Measurements from ENCODE around the gene F2RL3. TPM values are rescaled to one million over a fixed set of nuclear protein-coding genes. Genes with fewer than 3 reads are reported as not detected.

The F2RL3 gene
- total and polyA plus RNA-seq, 9 of the 15 experiments (the other 6 are each of a cell fraction or from before 2014, with no cell fraction given): 1.4 to 27.6 (median 11.9) TPM

DNA sequence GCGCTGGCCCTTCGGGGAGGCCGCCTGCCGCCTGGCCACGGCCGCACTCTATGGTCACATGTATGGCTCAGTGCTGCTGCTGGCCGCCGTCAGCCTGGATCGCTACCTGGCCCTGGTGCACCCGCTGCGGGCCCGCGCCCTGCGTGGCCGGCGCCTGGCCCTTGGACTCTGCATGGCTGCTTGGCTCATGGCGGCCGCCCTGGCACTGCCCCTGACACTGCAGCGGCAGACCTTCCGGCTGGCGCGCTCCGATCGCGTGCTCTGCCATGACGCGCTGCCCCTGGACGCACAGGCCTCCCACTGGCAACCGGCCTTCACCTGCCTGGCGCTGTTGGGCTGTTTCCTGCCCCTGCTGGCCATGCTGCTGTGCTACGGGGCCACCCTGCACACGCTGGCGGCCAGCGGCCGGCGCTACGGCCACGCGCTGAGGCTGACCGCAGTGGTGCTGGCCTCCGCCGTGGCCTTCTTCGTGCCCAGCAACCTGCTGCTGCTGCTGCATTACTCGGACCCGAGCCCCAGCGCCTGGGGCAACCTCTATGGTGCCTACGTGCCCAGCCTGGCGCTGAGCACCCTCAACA is 1.2 kb downstream of the F2RL3 start (continued):
- TF ChIP-seq, protein P1, sequence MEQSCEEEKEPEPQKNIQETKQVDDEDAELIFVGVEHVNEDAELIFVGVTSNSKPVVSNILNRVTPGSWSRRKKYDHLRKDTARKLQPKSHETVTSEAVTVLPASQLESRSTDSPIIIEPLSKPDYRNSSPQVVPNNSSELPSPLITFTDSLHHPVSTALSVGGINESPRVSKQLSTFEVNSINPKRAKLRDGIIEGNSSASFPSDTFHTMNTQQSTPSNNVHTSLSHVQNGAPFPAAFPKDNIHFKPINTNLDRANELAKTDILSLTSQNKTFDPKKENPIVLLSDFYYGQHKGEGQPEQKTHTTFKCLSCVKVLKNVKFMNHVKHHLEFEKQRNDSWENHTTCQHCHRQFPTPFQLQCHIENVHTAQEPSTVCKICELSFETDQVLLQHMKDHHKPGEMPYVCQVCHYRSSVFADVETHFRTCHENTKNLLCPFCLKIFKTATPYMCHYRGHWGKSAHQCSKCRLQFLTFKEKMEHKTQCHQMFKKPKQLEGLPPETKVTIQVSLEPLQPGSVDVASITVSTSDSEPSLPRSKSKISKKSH (CRISPR knock-in tag; IDR thresholded peaks at IDR 0.05): no peak
- TF ChIP-seq ZC3H8 (IDR thresholded peaks at IDR 0.05): no peak
- peak; percentile 97 for TF ChIP-seq CBFB (CRISPR knock-in tag; IDR thresholded peaks at IDR 0.05)
- peak; percentile 97 for TF ChIP-seq CHD1 (IDR thresholded peaks at IDR 0.05; ENCODE audit: low read length)
- peak; percentile 83 for TF ChIP-seq HDAC8 (tag; IDR thresholded peaks at IDR 0.05)
- TF ChIP-seq HNRNPK (IDR thresholded peaks at IDR 0.05; ENCODE audit: low read depth, low read length, poor library complexity, severe bottlenecking): peak; percentile 45
- TF ChIP-seq, protein P2, sequence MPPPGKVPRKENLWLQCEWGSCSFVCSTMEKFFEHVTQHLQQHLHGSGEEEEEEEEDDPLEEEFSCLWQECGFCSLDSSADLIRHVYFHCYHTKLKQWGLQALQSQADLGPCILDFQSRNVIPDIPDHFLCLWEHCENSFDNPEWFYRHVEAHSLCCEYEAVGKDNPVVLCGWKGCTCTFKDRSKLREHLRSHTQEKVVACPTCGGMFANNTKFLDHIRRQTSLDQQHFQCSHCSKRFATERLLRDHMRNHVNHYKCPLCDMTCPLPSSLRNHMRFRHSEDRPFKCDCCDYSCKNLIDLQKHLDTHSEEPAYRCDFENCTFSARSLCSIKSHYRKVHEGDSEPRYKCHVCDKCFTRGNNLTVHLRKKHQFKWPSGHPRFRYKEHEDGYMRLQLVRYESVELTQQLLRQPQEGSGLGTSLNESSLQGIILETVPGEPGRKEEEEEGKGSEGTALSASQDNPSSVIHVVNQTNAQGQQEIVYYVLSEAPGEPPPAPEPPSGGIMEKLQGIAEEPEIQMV (tag; conservative IDR thresholded peaks at IDR 0.05; ENCODE audit: low read depth): no peak
- TF ChIP-seq, protein P3, sequence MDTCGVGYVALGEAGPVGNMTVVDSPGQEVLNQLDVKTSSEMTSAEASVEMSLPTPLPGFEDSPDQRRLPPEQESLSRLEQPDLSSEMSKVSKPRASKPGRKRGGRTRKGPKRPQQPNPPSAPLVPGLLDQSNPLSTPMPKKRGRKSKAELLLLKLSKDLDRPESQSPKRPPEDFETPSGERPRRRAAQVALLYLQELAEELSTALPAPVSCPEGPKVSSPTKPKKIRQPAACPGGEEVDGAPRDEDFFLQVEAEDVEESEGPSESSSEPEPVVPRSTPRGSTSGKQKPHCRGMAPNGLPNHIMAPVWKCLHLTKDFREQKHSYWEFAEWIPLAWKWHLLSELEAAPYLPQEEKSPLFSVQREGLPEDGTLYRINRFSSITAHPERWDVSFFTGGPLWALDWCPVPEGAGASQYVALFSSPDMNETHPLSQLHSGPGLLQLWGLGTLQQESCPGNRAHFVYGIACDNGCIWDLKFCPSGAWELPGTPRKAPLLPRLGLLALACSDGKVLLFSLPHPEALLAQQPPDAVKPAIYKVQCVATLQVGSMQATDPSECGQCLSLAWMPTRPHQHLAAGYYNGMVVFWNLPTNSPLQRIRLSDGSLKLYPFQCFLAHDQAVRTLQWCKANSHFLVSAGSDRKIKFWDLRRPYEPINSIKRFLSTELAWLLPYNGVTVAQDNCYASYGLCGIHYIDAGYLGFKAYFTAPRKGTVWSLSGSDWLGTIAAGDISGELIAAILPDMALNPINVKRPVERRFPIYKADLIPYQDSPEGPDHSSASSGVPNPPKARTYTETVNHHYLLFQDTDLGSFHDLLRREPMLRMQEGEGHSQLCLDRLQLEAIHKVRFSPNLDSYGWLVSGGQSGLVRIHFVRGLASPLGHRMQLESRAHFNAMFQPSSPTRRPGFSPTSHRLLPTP (IDR thresholded peaks at IDR 0.05; ENCODE audit: borderline replicate concordance, extremely low read depth, insufficient read length): no peak
- TF ChIP-seq EHMT2 (IDR thresholded peaks at IDR 0.05): no peak
- TF ChIP-seq, protein P4, sequence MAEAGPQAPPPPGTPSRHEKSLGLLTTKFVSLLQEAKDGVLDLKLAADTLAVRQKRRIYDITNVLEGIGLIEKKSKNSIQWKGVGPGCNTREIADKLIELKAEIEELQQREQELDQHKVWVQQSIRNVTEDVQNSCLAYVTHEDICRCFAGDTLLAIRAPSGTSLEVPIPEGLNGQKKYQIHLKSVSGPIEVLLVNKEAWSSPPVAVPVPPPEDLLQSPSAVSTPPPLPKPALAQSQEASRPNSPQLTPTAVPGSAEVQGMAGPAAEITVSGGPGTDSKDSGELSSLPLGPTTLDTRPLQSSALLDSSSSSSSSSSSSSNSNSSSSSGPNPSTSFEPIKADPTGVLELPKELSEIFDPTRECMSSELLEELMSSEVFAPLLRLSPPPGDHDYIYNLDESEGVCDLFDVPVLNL (CRISPR knock-in tag; IDR thresholded peaks at IDR 0.05; ENCODE audit: low read depth): no peak; the same call in 1 of the 2 replicates
- TF ChIP-seq USF1 (CRISPR knock-in tag; IDR thresholded peaks at IDR 0.05): peak; percentile 57
- no peak for TF ChIP-seq FOXO4 (CRISPR knock-in tag; IDR thresholded peaks at IDR 0.05)
- no peak for TF ChIP-seq TARDBP (IDR thresholded peaks at IDR 0.05)
- peak; percentile 99 for TF ChIP-seq FUS (optimal IDR thresholded peaks at IDR 0.05; ENCODE audit: low read depth, low read length)
- no peak for TF ChIP-seq SIX5 (IDR thresholded peaks at IDR 0.05; ENCODE audit: borderline replicate concordance in 1 of 2, insufficient read depth in 1 of 2, low read depth in 1 of 2, low read length in 2 of 2)
- no peak for TF ChIP-seq DPF2 (IDR thresholded peaks at IDR 0.05)
